ENCODE measurements around the gene HMG20A.

HMG20A gene

DNA sequence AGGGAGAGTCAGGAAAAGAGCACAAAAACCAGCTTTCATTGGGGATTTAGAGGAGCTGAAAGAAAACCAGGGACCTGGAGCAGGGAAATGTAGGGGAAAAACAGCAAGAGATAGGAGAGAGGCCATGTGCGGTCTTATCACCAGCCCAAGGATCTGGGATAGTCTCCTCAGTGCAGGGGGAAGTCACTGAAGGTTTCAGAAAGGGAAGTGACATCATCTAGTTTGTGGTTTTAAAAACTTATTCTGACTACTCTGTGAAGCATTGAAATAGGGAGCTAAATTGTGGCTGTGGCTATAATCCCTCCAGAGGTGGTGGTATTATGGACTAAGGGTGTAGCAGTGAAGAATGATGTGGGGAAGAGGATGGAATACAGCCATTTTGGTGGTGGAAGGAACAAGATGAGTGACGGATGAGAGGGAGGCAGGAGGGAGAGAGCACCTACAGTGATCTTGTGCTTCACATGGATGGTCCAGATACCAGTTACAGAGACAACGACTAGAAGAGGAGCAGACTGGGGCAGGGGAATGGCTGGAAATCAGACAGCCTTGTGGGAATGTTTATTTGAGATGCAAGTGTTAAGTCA, 72.7 kb downstream of the HMG20A start:
- H2AFZ ChIP-seq (ENCODE audit: low read length), result peak overlapping the region; percentile 16; the same call in 1 of the 2 replicates
- no peaks in the 10 kb centered on the region for H3K36me3 ChIP-seq (ENCODE audit: insufficient read depth, low read length)
- H3K9me2 ChIP-seq (replicated peaks; ENCODE audit: low read depth, low read length), result no peaks in the 10 kb centered on the region

GRCh38 chr15:77494073-77494867, 73.6 kb downstream of the HMG20A start:
- H4K20me1 ChIP-seq (ENCODE audit: insufficient read depth, low read length, poor library complexity, severe bottlenecking), result no peaks in the 10 kb centered on the region

More for the DNA sequence above, 72.7 kb downstream of the HMG20A start:
- TF ChIP-seq, protein P1, sequence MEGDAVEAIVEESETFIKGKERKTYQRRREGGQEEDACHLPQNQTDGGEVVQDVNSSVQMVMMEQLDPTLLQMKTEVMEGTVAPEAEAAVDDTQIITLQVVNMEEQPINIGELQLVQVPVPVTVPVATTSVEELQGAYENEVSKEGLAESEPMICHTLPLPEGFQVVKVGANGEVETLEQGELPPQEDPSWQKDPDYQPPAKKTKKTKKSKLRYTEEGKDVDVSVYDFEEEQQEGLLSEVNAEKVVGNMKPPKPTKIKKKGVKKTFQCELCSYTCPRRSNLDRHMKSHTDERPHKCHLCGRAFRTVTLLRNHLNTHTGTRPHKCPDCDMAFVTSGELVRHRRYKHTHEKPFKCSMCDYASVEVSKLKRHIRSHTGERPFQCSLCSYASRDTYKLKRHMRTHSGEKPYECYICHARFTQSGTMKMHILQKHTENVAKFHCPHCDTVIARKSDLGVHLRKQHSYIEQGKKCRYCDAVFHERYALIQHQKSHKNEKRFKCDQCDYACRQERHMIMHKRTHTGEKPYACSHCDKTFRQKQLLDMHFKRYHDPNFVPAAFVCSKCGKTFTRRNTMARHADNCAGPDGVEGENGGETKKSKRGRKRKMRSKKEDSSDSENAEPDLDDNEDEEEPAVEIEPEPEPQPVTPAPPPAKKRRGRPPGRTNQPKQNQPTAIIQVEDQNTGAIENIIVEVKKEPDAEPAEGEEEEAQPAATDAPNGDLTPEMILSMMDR (conservative IDR thresholded peaks at IDR 0.05; ENCODE audit: low read length), result no peak
- TF ChIP-seq EZH2phosphoT487 (IDR thresholded peaks at IDR 0.05; ENCODE audit: borderline replicate concordance), result no peak
- H4K20me1 ChIP-seq (ENCODE audit: insufficient read depth, low read length, poor library complexity, severe bottlenecking), result no peaks in the 10 kb centered on the region
- no peak overlapping the region for H3K4me3 ChIP-seq (ENCODE audit: low read length, poor library complexity, severe bottlenecking)
- H3K4me1 ChIP-seq (ENCODE audit: insufficient read depth, low read length, poor library complexity, severe bottlenecking), result peaks cover 27% of the 10 kb centered on the region
- no peak overlapping the region for H3K9ac ChIP-seq (ENCODE audit: low read depth, low read length, poor library complexity, severe bottlenecking)
- H3K27me3 ChIP-seq (ENCODE audit: insufficient read depth, low read length, poor library complexity, severe bottlenecking), result no peaks in the 10 kb centered on the region
- H3F3A ChIP-seq (ENCODE audit: low read depth), result no peaks in the 10 kb centered on the region
- H3K9me3 ChIP-seq (ENCODE audit: insufficient read depth, low read depth, low read length), result no peaks in the 10 kb centered on the region
- H3K4me2 ChIP-seq (ENCODE audit: low read depth, low read length, poor library complexity, severe bottlenecking), result peak overlapping the region; percentile 46
- no peaks in the 10 kb centered on the region for H3K79me2 ChIP-seq (ENCODE audit: insufficient read depth, low read length)

GRCh38 chr15:77494964-77495363, 74.3 kb downstream of the HMG20A start:
- H3K36me3 ChIP-seq (ENCODE audit: insufficient read depth, low read length), result no peaks in the 10 kb centered on the region
- TF ChIP-seq EZH2phosphoT487 (IDR thresholded peaks at IDR 0.05; ENCODE audit: borderline replicate concordance), result no peak
- TF ChIP-seq, protein P1 (conservative IDR thresholded peaks at IDR 0.05; ENCODE audit: low read length), result no peak
- no peaks in the 10 kb centered on the region for H4K20me1 ChIP-seq (ENCODE audit: insufficient read depth, low read length, poor library complexity, severe bottlenecking)
- H3K79me2 ChIP-seq (ENCODE audit: insufficient read depth, low read length), result no peaks in the 10 kb centered on the region
- H3F3A ChIP-seq (ENCODE audit: low read depth), result no peaks in the 10 kb centered on the region
- no peak overlapping the region for H2AFZ ChIP-seq (ENCODE audit: low read length)
- H3K4me3 ChIP-seq (ENCODE audit: low read length, poor library complexity, severe bottlenecking), result no peak overlapping the region
- peaks cover 27% of the 10 kb centered on the region for H3K4me1 ChIP-seq (ENCODE audit: insufficient read depth, low read length, poor library complexity, severe bottlenecking)
- no peak overlapping the region for H3K4me2 ChIP-seq (ENCODE audit: low read depth, low read length, poor library complexity, severe bottlenecking)
- H3K27me3 ChIP-seq (ENCODE audit: insufficient read depth, low read length, poor library complexity, severe bottlenecking), result no peaks in the 10 kb centered on the region
- no peak overlapping the region for H3K9ac ChIP-seq (ENCODE audit: low read depth, low read length, poor library complexity, severe bottlenecking)
- no peaks in the 10 kb centered on the region for H3K9me2 ChIP-seq (replicated peaks; ENCODE audit: low read depth, low read length)
- H3K9me3 ChIP-seq (ENCODE audit: insufficient read depth, low read depth, low read length), result no peaks in the 10 kb centered on the region

More at GRCh38 chr15:77494073-77494867, 73.6 kb downstream of the HMG20A start:
- H3K4me1 ChIP-seq (ENCODE audit: insufficient read depth, low read length, poor library complexity, severe bottlenecking), result peaks cover 27% of the 10 kb centered on the region
- no peaks in the 10 kb centered on the region for H3K36me3 ChIP-seq (ENCODE audit: insufficient read depth, low read length)
- H3K9me2 ChIP-seq (replicated peaks; ENCODE audit: low read depth, low read length), result no peaks in the 10 kb centered on the region
- no peaks in the 10 kb centered on the region for H3K27me3 ChIP-seq (ENCODE audit: insufficient read depth, low read length, poor library complexity, severe bottlenecking)
- no peaks in the 10 kb centered on the region for H3K9me3 ChIP-seq (ENCODE audit: insufficient read depth, low read depth, low read length)
- no peaks in the 10 kb centered on the region for H3K79me2 ChIP-seq (ENCODE audit: insufficient read depth, low read length)
- H3K4me3 ChIP-seq (ENCODE audit: low read length, poor library complexity, severe bottlenecking), result no peak overlapping the region
- TF ChIP-seq EZH2phosphoT487 (IDR thresholded peaks at IDR 0.05; ENCODE audit: borderline replicate concordance), result no peak
- TF ChIP-seq, protein P1 (conservative IDR thresholded peaks at IDR 0.05; ENCODE audit: low read length), result no peak
- H3K4me2 ChIP-seq (ENCODE audit: low read depth, low read length, poor library complexity, severe bottlenecking), result no peak overlapping the region
- H3F3A ChIP-seq (ENCODE audit: low read depth), result no peaks in the 10 kb centered on the region
- no peak overlapping the region for H2AFZ ChIP-seq (ENCODE audit: low read length)
- no peak overlapping the region for H3K9ac ChIP-seq (ENCODE audit: low read depth, low read length, poor library complexity, severe bottlenecking)
